K562 (cell line): ENCODE results near the gene PATJ. TPM values are rescaled to one million over a fixed set of nuclear protein-coding genes. Genes with fewer than 3 reads are reported as not detected.

Source experiments
- ATAC-seq: fragments of 200-7000 bp; cut with Tn5 transposase; 3 replicates; pipeline ENCODE4 v1.9.1; 2020; ENCODE audit warnings: moderate library complexity
- BruUV-seq: library from RNA; stranded (reverse); fragments of 400-500 nt; replicated peaks from 2 replicates; lab custom pipeline; 2021; lab: Mats Ljungman, UMichigan
- CTCF ChIA-PET: fragments of 300-600 bp; formaldehyde crosslinking; extraction: SDS; loops from one replicate; lab custom pipeline; 2021; ENCODE audit warnings: low intra/inter-chr PET ratio; lab: Yijun Ruan, JAX
- POLR2A ChIA-PET: fragments of 300-600, 350-650 bp; sonication (Branson Sonifier 250); formaldehyde crosslinking; extraction: SDS; loops from one replicate; lab custom pipeline; 2021; ENCODE audit warnings: antibody characterized with exemption, inconsistent platforms; lab: Yijun Ruan, JAX
- DNase-seq, 4 experiments: peaks; one replicate each; pipeline versions ENCODE4 v3.0.0 to v3.0.0-alpha.2; 2011 to 2018; ENCODE audit warnings: low spot score in 3 of 4, mixed read lengths in 3 of 4; ENCODE audit errors: extremely low read depth in 1 of 4
- FAIRE-seq: peaks from 2 replicates; lab custom pipeline; 2011; peaks lifted over from hg19 to GRCh38; lab: Jason Lieb, UNC
- H2AFZ ChIP-seq: 2 replicates; pipeline ENCODE4 v1.6.0; 2011; ENCODE audit warnings: low read depth, low read length, control low read depth, inconsistent platforms
- H3K27ac ChIP-seq: fragments of 200-600 bp; 3 replicates; pipeline ENCODE4 v1.8.0; 2011; ENCODE audit warnings: low read depth, mild to moderate bottlenecking, control low read depth, inconsistent platforms, low read length, moderate library complexity, mixed read lengths; ENCODE audit errors: extremely low read depth
- H3K27me3 ChIP-seq, 2 experiments: fragments of 300-600 bp in 1 of 2; 2 replicates in 1 of 2; 3 replicates in 1 of 2; pipeline versions ENCODE4 v1.6.0 to v1.8.0; 2011; ENCODE audit warnings: inconsistent platforms in 2 of 2, low read length in 2 of 2, mild to moderate bottlenecking in 1 of 2, mixed read lengths in 1 of 2, moderate library complexity in 1 of 2; ENCODE audit not compliant: control insufficient read depth in 2 of 2, insufficient read depth in 2 of 2
- H3K36me3 ChIP-seq: fragments of 300-600 bp; 3 replicates; pipeline ENCODE4 v1.8.0; 2011; ENCODE audit warnings: mild to moderate bottlenecking, low read length, inconsistent platforms; ENCODE audit not compliant: control insufficient read depth, insufficient read depth
- H3K4me1 ChIP-seq, 2 experiments: fragments of 200-600 bp in 1 of 2; replicated peaks in 1 of 2; 2 replicates in 1 of 2; 3 replicates in 1 of 2; pipeline versions ENCODE4 v1.5.1 to v1.8.0; 2011; ENCODE audit warnings: inconsistent platforms in 2 of 2, low read length in 2 of 2, mild to moderate bottlenecking in 1 of 2, mixed read lengths in 1 of 2, moderate library complexity in 1 of 2; ENCODE audit not compliant: control insufficient read depth in 2 of 2, insufficient read depth in 2 of 2
- H3K4me2 ChIP-seq: 2 replicates; pipeline ENCODE4 v1.6.1; 2011; ENCODE audit warnings: low read length, control low read depth, inconsistent platforms, mixed read lengths; ENCODE audit not compliant: insufficient read depth
- H3K4me3 ChIP-seq: fragments of 200-600 bp; sonication (generic), shearing (Covaris generic); 2 replicates; pipeline ENCODE4 v1.5.1; 2016; ENCODE audit warnings: control low read depth, inconsistent platforms
- H3K79me2 ChIP-seq: fragments of 200-600 bp; 3 replicates; pipeline ENCODE4 v1.8.0; 2011; ENCODE audit warnings: low read length, inconsistent platforms; ENCODE audit not compliant: control insufficient read depth, insufficient read depth
- H3K9ac ChIP-seq, 2 experiments: 2 replicates each; pipeline versions ENCODE4 v1.6.0 to v1.6.1; 2011; ENCODE audit warnings: low read depth in 2 of 2, low read length in 2 of 2, control low read depth in 1 of 2, inconsistent platforms in 1 of 2, mild to moderate bottlenecking in 1 of 2, mixed read lengths in 1 of 2; ENCODE audit not compliant: insufficient read depth in 1 of 2
- H3K9me1 ChIP-seq: one replicate; pipeline ENCODE4 v1.6.0; 2011; ENCODE audit warnings: inconsistent platforms, mild to moderate bottlenecking, low read length, moderate library complexity; ENCODE audit not compliant: control insufficient read depth, insufficient read depth
- H3K9me3 ChIP-seq: replicated peaks from 2 replicates; pipeline ENCODE4 v1.5.1; 2011; ENCODE audit warnings: low read depth, low read length, inconsistent platforms; ENCODE audit not compliant: control insufficient read depth, insufficient read depth
- H4K20me1 ChIP-seq: replicated peaks from 2 replicates; pipeline ENCODE4 v1.6.1; 2011; ENCODE audit warnings: low read length, inconsistent platforms, mixed read lengths; ENCODE audit not compliant: control insufficient read depth, insufficient read depth
- DPF2 ChIP-seq: fragments of 450-650 bp; IDR thresholded peaks from 2 replicates; pipeline ENCODE4 v1.6.1; 2016
- FOXA1 ChIP-seq: fragments of 450-650 bp; IDR thresholded peaks from 2 replicates; pipeline ENCODE4 v1.6.1; 2016; ENCODE audit warnings: mild to moderate bottlenecking, borderline replicate concordance
- GABPB1 ChIP-seq: sonication (generic); formaldehyde crosslinking; IDR thresholded peaks from 2 replicates; pipeline ENCODE4 v1.8.0; 2022; ENCODE audit warnings: mild to moderate bottlenecking, missing genetic modification reagents
- KLF13 ChIP-seq: fragments of 450-650 bp; IDR thresholded peaks from 2 replicates; pipeline ENCODE4 v1.6.1; 2016; ENCODE audit warnings: missing genetic modification characterization, low read depth, mild to moderate bottlenecking, missing compliant biosample characterization, moderate library complexity, borderline replicate concordance
- NCOR1 ChIP-seq: fragments of 450-650 bp; IDR thresholded peaks from 2 replicates; pipeline ENCODE4 v1.6.1; 2016; ENCODE audit warnings: mild to moderate bottlenecking, moderate library complexity
- NRF1 ChIP-seq, 2 experiments: fragments of 450-650 bp; IDR thresholded peaks in 1 of 2; conservative IDR thresholded peaks in 1 of 2; 2 replicates each; pipeline ENCODE4 v1.6.1; 2014; ENCODE audit warnings: mild to moderate bottlenecking in 2 of 2
- ZBTB7A ChIP-seq: IDR thresholded peaks from 2 replicates; pipeline ENCODE4 v1.6.1; 2011; ENCODE audit warnings: low read depth, mild to moderate bottlenecking, low read length, moderate library complexity, borderline replicate concordance; ENCODE audit not compliant: control insufficient read depth
- ZC3H11A ChIP-seq: IDR thresholded peaks from 2 replicates; pipeline ENCODE4 v1.6.1; 2012; ENCODE audit warnings: low read depth, low read length, improper control_type of control experiment
- ZNF57 ChIP-seq: fragments of 450-650 bp; formaldehyde crosslinking; IDR thresholded peaks from 2 replicates; pipeline ENCODE4 v1.4.0; 2020; ENCODE audit warnings: mild to moderate bottlenecking, moderate library complexity
- ZNF764 ChIP-seq: fragments of 250-450 bp; sonication (Bioruptor Pico); IDR thresholded peaks from 2 replicates; pipeline ENCODE4 v1.4.0; 2020; ENCODE audit warnings: low read depth, mild to moderate bottlenecking, moderate library complexity
- WGBS: fragments of 100-300 bp; shearing (Covaris generic); methylation state at CpG from one replicate; pipeline ENCODE4 v1.1.6; 2016; ENCODE audit warnings: low coverage, mixed read lengths; ENCODE audit not compliant: insufficient coverage; ENCODE audit errors: missing lambda C conversion rate; 5-methylcytosine and 5-hydroxymethylcytosine counted together
- in situ Hi-C: fragments of 300-500 bp; cut with MboI; formaldehyde crosslinking; loops from 4 replicates; pipeline ENCODE4 v1.15.0; 2018; ENCODE audit warnings: inconsistent platforms, mixed read lengths
- intact Hi-C: fragments of 100-400 bp; cut with micrococcal nuclease; formaldehyde crosslinking; loops from 2 replicates; pipeline ENCODE4 v1.14.2; 2022
- polyA plus RNA-seq, 8 experiments: library from polyadenylated mRNA; depleted of rRNA in 4 of 8; stranded (reverse) in 5 of 8; unstranded in 3 of 8; fragments of >200 nt; fragmentation: Nextera tagmentation in 2 of 8; fragmentation: Illumina TruSeq in 1 of 8; extraction: Ambion mirVana in 2 of 8; extraction: Trizol in 1 of 8; gene quantifications; 2 replicates each; pipeline versions ENCODE4 v1.2.1 to v1.2.3, GENCODE V29; 2011 to 2014; ENCODE audit warnings: inconsistent platforms in 1 of 8, missing spikeins in 1 of 8
- total RNA-seq, 7 experiments: library from RNA; depleted of rRNA in 6 of 7; stranded (reverse); fragments of >200 nt in 6 of 7; fragmentation: Illumina TruSeq in 2 of 7; extraction: Trizol in 2 of 7; gene quantifications; 2 replicates each; pipeline versions ENCODE4 v1.2.1 to v1.2.3, GENCODE V29; 2011 to 2021; ENCODE audit warnings: low replicate concordance in 1 of 7
- TF ChIP-seq, protein P1 (sequence below): fragments of 250-450 bp; sonication (Bioruptor Pico); IDR thresholded peaks from 2 replicates; pipeline ENCODE4 v1.4.0; 2020; ENCODE audit warnings: mild to moderate bottlenecking, moderate library complexity
- TF ChIP-seq, protein P2 (sequence below): sonication (generic); formaldehyde crosslinking; IDR thresholded peaks from 2 replicates; pipeline ENCODE4 v1.8.0; 2022; ENCODE audit warnings: mild to moderate bottlenecking, missing genetic modification reagents
- TF ChIP-seq, protein P3 (sequence below): sonication (generic); formaldehyde crosslinking; IDR thresholded peaks from 2 replicates; pipeline ENCODE4 v1.8.1; 2023; ENCODE audit warnings: mild to moderate bottlenecking, missing genetic modification reagents
- TF ChIP-seq, protein P4 (sequence below): fragments of 250-450 bp; sonication (Bioruptor Pico); IDR thresholded peaks from 2 replicates; pipeline ENCODE4 v1.6.1; 2021; ENCODE audit warnings: mild to moderate bottlenecking

PATJ gene
- total and polyA plus RNA-seq, 9 of the 15 experiments (the other 6 are each of a cell fraction or from before 2014, with no cell fraction given) = 0.22 TPM; not detected in 8

DNA sequence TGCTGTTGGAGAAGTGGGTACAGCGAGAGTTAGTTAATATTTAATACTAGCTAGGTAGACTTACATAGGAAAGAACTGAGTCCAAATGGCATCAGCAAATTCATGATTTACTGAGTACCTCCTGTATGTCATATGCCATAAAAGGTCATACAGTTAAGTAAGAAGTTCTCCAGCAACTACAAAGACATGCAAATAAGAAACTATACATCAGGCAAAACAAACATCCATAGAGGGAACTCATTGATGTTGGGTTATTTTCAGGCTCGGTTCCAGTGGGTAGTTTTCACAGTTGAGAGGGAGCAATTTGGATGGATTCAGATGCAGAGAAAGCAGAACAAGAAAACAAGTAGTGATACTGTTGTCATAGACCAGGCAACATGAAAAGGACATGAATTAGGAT is 287.4 kb downstream of the PATJ start:
- H3K4me3 ChIP-seq = no peak overlapping the region
- 6% methylated on average over 2 of the region's 2 CpGs for WGBS
- ATAC-seq (no peak), FAIRE-seq (no peak), DNase-seq (no peak)
- no peak overlapping the region for H3K4me2 ChIP-seq
- H3K9me1 ChIP-seq = no peaks in the 10 kb centered on the region
- H3K9ac ChIP-seq = no peak overlapping the region
- no peak overlapping the region for H3K27ac ChIP-seq
- H3K9me3 ChIP-seq = no peaks in the 10 kb centered on the region
- no peaks in the 10 kb centered on the region for H3K4me1 ChIP-seq
- no TSS peak for BruUV-seq
- H2AFZ ChIP-seq = no peak overlapping the region
- TF ChIP-seq, protein P1, sequence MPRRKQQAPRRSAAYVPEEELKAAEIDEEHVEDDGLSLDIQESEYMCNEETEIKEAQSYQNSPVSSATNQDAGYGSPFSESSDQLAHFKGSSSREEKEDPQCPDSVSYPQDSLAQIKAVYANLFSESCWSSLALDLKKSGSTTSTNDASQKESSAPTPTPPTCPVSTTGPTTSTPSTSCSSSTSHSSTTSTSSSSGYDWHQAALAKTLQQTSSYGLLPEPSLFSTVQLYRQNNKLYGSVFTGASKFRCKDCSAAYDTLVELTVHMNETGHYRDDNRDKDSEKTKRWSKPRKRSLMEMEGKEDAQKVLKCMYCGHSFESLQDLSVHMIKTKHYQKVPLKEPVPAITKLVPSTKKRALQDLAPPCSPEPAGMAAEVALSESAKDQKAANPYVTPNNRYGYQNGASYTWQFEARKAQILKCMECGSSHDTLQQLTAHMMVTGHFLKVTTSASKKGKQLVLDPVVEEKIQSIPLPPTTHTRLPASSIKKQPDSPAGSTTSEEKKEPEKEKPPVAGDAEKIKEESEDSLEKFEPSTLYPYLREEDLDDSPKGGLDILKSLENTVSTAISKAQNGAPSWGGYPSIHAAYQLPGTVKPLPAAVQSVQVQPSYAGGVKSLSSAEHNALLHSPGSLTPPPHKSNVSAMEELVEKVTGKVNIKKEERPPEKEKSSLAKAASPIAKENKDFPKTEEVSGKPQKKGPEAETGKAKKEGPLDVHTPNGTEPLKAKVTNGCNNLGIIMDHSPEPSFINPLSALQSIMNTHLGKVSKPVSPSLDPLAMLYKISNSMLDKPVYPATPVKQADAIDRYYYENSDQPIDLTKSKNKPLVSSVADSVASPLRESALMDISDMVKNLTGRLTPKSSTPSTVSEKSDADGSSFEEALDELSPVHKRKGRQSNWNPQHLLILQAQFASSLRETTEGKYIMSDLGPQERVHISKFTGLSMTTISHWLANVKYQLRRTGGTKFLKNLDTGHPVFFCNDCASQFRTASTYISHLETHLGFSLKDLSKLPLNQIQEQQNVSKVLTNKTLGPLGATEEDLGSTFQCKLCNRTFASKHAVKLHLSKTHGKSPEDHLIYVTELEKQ (CRISPR knock-in tag) = no peak
- TF ChIP-seq, protein P2, sequence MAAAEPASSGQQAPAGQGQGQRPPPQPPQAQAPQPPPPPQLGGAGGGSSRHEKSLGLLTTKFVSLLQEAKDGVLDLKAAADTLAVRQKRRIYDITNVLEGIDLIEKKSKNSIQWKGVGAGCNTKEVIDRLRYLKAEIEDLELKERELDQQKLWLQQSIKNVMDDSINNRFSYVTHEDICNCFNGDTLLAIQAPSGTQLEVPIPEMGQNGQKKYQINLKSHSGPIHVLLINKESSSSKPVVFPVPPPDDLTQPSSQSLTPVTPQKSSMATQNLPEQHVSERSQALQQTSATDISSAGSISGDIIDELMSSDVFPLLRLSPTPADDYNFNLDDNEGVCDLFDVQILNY (CRISPR knock-in tag) = no peak
- TF ChIP-seq ZNF57 = no peak
- TF ChIP-seq, protein P3, sequence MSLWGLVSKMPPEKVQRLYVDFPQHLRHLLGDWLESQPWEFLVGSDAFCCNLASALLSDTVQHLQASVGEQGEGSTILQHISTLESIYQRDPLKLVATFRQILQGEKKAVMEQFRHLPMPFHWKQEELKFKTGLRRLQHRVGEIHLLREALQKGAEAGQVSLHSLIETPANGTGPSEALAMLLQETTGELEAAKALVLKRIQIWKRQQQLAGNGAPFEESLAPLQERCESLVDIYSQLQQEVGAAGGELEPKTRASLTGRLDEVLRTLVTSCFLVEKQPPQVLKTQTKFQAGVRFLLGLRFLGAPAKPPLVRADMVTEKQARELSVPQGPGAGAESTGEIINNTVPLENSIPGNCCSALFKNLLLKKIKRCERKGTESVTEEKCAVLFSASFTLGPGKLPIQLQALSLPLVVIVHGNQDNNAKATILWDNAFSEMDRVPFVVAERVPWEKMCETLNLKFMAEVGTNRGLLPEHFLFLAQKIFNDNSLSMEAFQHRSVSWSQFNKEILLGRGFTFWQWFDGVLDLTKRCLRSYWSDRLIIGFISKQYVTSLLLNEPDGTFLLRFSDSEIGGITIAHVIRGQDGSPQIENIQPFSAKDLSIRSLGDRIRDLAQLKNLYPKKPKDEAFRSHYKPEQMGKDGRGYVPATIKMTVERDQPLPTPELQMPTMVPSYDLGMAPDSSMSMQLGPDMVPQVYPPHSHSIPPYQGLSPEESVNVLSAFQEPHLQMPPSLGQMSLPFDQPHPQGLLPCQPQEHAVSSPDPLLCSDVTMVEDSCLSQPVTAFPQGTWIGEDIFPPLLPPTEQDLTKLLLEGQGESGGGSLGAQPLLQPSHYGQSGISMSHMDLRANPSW (CRISPR knock-in tag) = no peak
- TF ChIP-seq FOXA1 = no peak
- TF ChIP-seq DPF2 = no peak
- no peak for TF ChIP-seq ZNF764 (CRISPR knock-in tag)
- TF ChIP-seq NCOR1 = no peak
- TF ChIP-seq GABPB1 (CRISPR knock-in tag) = no peak
- TF ChIP-seq, protein P4, sequence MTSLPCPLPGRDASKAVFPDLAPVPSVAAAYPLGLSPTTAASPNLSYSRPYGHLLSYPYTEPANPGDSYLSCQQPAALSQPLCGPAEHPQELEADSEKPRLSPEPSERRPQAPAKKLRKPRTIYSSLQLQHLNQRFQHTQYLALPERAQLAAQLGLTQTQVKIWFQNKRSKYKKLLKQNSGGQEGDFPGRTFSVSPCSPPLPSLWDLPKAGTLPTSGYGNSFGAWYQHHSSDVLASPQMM (CRISPR knock-in tag) = no peak
- TF ChIP-seq ZC3H11A = no peak
- no peak for TF ChIP-seq KLF13 (tag)
- no peak for TF ChIP-seq NRF1 (conservative IDR thresholded peaks at IDR 0.05 in 1 of 2, IDR thresholded peaks at IDR 0.05 in 1 of 2)
- TF ChIP-seq ZBTB7A = no peak
- TF ChIP-seq, all 486 proteins: peak for 0
- no peaks in the 10 kb centered on the region for H3K79me2 ChIP-seq
- intact Hi-C loops = no loop called here
- in situ Hi-C loops = no loop called here
- CTCF ChIA-PET = no interaction called here
- H4K20me1 ChIP-seq = no peaks in the 10 kb centered on the region
- peaks cover 0 to 12% of the 10 kb centered on the region in 2 experiments; a peak in 2 of 5 replicates for H3K27me3 ChIP-seq
- H3K36me3 ChIP-seq = no peaks in the 10 kb centered on the region
- POLR2A ChIA-PET = no interaction called here
